ENCODE results near the gene LMF1. TPM values are rescaled to one million over a fixed set of nuclear protein-coding genes. Genes with fewer than 3 reads are reported as not detected.

Gene LMF1
- total and polyA plus RNA-seq, 2 of the 8 experiments (the other 6 are each of a cell fraction or from before 2014, with no cell fraction given) = 3.5 to 9.1 TPM

- Histone ChIP-seq H3K23me2 (ENCODE audit: low read depth, low read length) (no peaks in the 10 kb centered on the region), H3K4ac (replicated peaks; ENCODE audit: insufficient read length, low read depth, low read length) (no peak overlapping the region), H3K56ac (replicated peaks; ENCODE audit: insufficient read length, low read depth, low read length) (no peak overlapping the region), H4K5ac (ENCODE audit: insufficient read length, low read depth, low read length) (no peak overlapping the region), H4K91ac (replicated peaks; ENCODE audit: insufficient read length, low read length) (no peak overlapping the region), H4K20me1 (replicated peaks in 1 of 2; ENCODE audit: control insufficient read depth in 1 of 2, insufficient read depth in 2 of 2, low read length in 2 of 2) (no peaks in the 10 kb centered on the region), H3K79me1 (ENCODE audit: low read depth, low read length) (no peaks in the 10 kb centered on the region), H3K4me2 (ENCODE audit: insufficient read depth in 1 of 2, low read depth in 2 of 2, low read length in 2 of 2) (no peak overlapping the region), H3K27ac (ENCODE audit: low read depth, low read length) (no peak overlapping the region), H3K14ac (ENCODE audit: insufficient read length) (no peak overlapping the region), H3K4me3 (ENCODE audit: extremely low read depth in 1 of 4, insufficient read depth in 2 of 4, low read depth in 3 of 4, low read length in 4 of 4) (no peak overlapping the region), H3K27me3 (replicated peaks in 1 of 4; ENCODE audit: control insufficient read depth in 3 of 4, extremely low read depth in 1 of 4, insufficient read depth in 3 of 4, low read length in 3 of 4) (no peaks in the 10 kb centered on the region), H3K36me3 (ENCODE audit: control insufficient read depth in 2 of 4, insufficient read depth in 4 of 4, low read length in 3 of 4) (no peaks in the 10 kb centered on the region), H2BK5ac (ENCODE audit: low read depth, low read length) (no peak overlapping the region), H3K4me1 (replicated peaks in 1 of 4; ENCODE audit: control insufficient read depth in 3 of 4, insufficient read depth in 4 of 4, low read length in 3 of 4) (no peaks in the 10 kb centered on the region), H3K18ac (ENCODE audit: extremely low read depth, low read length) (no peak overlapping the region), H2AK5ac (ENCODE audit: low read depth, low read length) (no peak overlapping the region), H2BK120ac (replicated peaks; ENCODE audit: low read depth, low read length) (no peak overlapping the region), H3K79me2 (ENCODE audit: control insufficient read depth in 1 of 2, insufficient read depth in 2 of 2, low read length in 2 of 2) (no peaks in the 10 kb centered on the region), H4K8ac (ENCODE audit: extremely low read depth, insufficient read depth, low read length) (no peak overlapping the region; the same call in 1 of the 2 replicates), H2BK12ac (ENCODE audit: low read depth, low read length) (no peak overlapping the region), H2AFZ (ENCODE audit: low read length) (no peak overlapping the region), H3K9me3 (ENCODE audit: insufficient read depth in 2 of 2, low read depth in 1 of 2, low read length in 1 of 2) (peaks cover 0 to 35% of the 10 kb centered on the region in 2 experiments; a peak in 3 of 4 replicates), H3K23ac (ENCODE audit: insufficient read length) (no peak overlapping the region), H3K9ac (replicated peaks in 1 of 4; ENCODE audit: extremely low read depth in 1 of 4, low read depth in 3 of 4, low read length in 3 of 4) (no peak overlapping the region), H2BK15ac (ENCODE audit: low read length) (no peak overlapping the region), H2BK20ac (ENCODE audit: low read length) (no peak overlapping the region)
- DNase-seq (ENCODE audit: low read depth in 1 of 2, low spot score in 2 of 2) (no peak), FAIRE-seq (no peak)
- no peak for TF ChIP-seq SP1 (IDR thresholded peaks at IDR 0.05; ENCODE audit: low read depth, low read length)
- no peak for TF ChIP-seq MAX (IDR thresholded peaks at IDR 0.05)
- no peak for TF ChIP-seq TAF7 (optimal IDR thresholded peaks at IDR 0.05; ENCODE audit: borderline replicate concordance, low read depth, low read length)
- TF ChIP-seq NRF1 (IDR thresholded peaks at IDR 0.05; ENCODE audit: low read depth, low read length) = no peak
- TF ChIP-seq SUZ12 (IDR thresholded peaks at IDR 0.05; ENCODE audit: low read length) = no peak
- TF ChIP-seq CHD2 (IDR thresholded peaks at IDR 0.05; ENCODE audit: low read length) = no peak
- no peak for TF ChIP-seq SIX5 (IDR thresholded peaks at IDR 0.05; ENCODE audit: low read depth, low read length)
- no peak for TF ChIP-seq ZNF274 (IDR thresholded peaks at IDR 0.05; ENCODE audit: borderline replicate concordance, extremely low read depth, low read length)
- TF ChIP-seq PHF8 (conservative IDR thresholded peaks at IDR 0.05; ENCODE audit: low read depth, low read length) = no peak
- POLR2A ChIA-PET (ENCODE audit: partially characterized antibody) = no interaction called here
- 89% methylated on average over 15 of the region's 15 CpGs; no CpG with 5 or more reads in 1 of the 2 experiments for WGBS, 2 experiments (ENCODE audit: extremely low coverage in 1 of 2, insufficient coverage in 1 of 2, insufficient read length in 1 of 2, insufficient replicate concordance in 2 of 2, low coverage in 1 of 2, low lambda C conversion rate in 2 of 2, missing lambda C conversion rate in 1 of 2)
- CTCF ChIA-PET (ENCODE audit: partially characterized antibody) = no interaction called here
Observed at GRCh38 chr16:911101-911500, 59.7 kb downstream of the LMF1 start.

Data from H1 (cell line).